ENCODE results near the gene ZIC1. TPM values are rescaled to one million over a fixed set of nuclear protein-coding genes. Genes with fewer than 3 reads are reported as not detected.

Gene ZIC1
- total RNA-seq, 1 experiment from 2014 or later: 55.7 TPM

DNA sequence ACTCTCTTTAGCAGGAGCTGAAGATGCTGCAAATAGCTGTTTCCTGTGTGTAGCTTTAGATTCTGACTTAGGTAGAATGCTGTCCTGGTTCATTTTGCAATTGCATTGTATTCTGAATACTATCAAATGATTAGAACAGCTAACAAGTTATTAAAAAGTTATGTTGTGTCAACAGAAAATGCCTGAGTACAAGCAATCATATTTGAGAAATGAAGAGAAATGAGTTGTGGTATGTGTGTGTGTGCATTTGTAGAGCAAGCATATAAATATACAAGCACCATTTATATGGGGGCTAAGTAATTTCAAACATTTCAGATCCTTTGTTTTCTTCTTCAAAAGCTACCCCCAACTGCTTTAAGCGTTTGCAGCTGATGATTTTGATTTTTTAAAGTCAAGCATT is 7.8 kb downstream of the ZIC1 start:
- H3K4me1 ChIP-seq: no peaks in the 10 kb centered on the region; the same call in 1 of the 2 replicates
- no peak overlapping the region for H3K27ac ChIP-seq
- no peaks in the 10 kb centered on the region for H3K27me3 ChIP-seq
- H3K9me3 ChIP-seq (replicated peaks): peaks cover 8% of the 10 kb centered on the region
- H3K36me3 ChIP-seq: peaks cover 52% of the 10 kb centered on the region
- DNase-seq: no peak
- no peak overlapping the region for H3K4me3 ChIP-seq

GRCh38 chr3:147417551-147418295 is 8.6 kb downstream of the ZIC1 start:
- no peaks in the 10 kb centered on the region for H3K27me3 ChIP-seq
- H3K36me3 ChIP-seq: peaks cover 45% of the 10 kb centered on the region
- H3K4me1 ChIP-seq: no peaks in the 10 kb centered on the region
- no peak overlapping the region for H3K4me3 ChIP-seq
- no peak for DNase-seq
- H3K9me3 ChIP-seq (replicated peaks): peaks cover 8% of the 10 kb centered on the region
- H3K27ac ChIP-seq: no peak overlapping the region

- H3K9me3 ChIP-seq (replicated peaks): peaks cover 8% of the 10 kb centered on the region
- H3K27ac ChIP-seq: no peak overlapping the region
- H3K4me1 ChIP-seq: no peaks in the 10 kb centered on the region
- no peak overlapping the region for H3K4me3 ChIP-seq
- peaks cover 39% of the 10 kb centered on the region for H3K36me3 ChIP-seq
- no peaks in the 10 kb centered on the region for H3K27me3 ChIP-seq
- no peak for DNase-seq
Measured at GRCh38 chr3:147418371-147418781, 9.2 kb downstream of the ZIC1 start.

DNA sequence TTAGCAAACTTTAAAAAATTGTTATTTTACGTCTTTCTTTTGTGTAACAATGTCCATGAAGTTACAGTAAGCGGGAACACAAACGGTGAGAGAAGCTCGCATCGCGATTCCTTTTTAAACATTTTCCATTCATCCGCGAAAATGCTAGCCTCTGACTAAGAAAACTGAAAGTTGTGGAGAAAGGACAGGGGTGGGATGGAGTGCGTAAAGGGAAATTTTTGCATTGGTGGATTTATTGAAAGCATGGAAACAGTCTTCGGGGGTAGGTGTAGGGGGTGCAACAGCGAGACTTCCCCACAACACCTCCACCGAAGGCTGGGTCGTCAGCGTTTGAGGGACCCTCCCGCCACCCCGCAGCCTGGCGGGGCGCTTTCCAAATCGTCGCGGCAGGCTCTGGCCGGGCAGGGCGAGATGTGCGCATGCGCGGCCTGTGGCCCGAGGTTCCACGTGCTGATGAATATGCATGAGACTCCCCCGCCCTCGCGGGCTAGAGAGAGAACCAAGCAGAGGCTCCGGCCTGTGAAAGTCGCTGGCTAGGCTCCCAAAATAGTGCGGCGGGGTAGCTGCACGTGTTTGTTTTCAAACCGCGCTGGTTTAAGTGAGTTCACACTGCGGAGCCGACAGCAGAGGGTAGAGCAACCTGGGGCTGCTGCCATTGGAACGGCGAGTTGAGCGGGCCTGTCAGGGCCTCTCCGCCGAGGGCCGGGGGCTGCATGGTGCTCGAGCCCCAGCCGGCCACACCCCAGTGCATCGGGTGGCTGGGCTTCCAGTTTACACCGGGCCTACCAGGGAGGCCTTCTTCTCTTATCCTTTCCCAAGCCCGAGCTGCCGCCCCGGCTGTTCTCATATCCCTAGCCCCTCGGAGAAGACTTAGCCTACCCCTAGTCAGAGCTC is 9.9 kb downstream of the ZIC1 start:
- Histone ChIP-seq H3K4me3 (no peak overlapping the region), H3K27ac (no peak overlapping the region), H3K36me3 (peaks cover 34% of the 10 kb centered on the region), H3K9me3 (replicated peaks) (peaks cover 8% of the 10 kb centered on the region), H3K4me1 (no peaks in the 10 kb centered on the region), H3K27me3 (no peaks in the 10 kb centered on the region)
- DNase-seq: no peak

DNA sequence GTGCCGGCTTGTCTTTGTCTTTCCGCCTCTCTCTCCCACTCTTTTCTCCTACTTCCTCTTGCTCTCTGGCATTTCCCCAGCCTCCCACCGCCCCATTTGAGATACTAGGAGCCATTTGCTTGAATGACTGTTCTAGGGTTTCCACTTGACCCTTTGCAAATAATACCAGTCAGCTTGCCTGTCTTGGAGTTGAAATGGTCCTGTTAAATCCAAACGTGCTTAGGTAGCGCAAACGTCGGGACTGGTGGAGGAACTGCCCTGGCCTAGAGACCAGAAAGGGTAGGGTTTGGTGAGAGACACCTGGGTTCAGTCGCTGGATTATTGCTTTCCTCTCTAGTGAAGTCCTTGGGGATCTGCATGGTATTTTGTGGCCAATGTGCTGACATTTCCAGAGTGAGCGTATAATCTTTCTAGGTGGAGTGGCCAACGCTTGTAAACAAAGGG is 10.6 kb downstream of the ZIC1 start:
- Histone ChIP-seq H3K27me3 (no peaks in the 10 kb centered on the region), H3K9me3 (replicated peaks) (peaks cover 8% of the 10 kb centered on the region), H3K36me3 (peaks cover 28% of the 10 kb centered on the region), H3K4me3 (no peak overlapping the region), H3K27ac (no peak overlapping the region), H3K4me1 (no peaks in the 10 kb centered on the region)
- DNase-seq: no peak

DNA sequence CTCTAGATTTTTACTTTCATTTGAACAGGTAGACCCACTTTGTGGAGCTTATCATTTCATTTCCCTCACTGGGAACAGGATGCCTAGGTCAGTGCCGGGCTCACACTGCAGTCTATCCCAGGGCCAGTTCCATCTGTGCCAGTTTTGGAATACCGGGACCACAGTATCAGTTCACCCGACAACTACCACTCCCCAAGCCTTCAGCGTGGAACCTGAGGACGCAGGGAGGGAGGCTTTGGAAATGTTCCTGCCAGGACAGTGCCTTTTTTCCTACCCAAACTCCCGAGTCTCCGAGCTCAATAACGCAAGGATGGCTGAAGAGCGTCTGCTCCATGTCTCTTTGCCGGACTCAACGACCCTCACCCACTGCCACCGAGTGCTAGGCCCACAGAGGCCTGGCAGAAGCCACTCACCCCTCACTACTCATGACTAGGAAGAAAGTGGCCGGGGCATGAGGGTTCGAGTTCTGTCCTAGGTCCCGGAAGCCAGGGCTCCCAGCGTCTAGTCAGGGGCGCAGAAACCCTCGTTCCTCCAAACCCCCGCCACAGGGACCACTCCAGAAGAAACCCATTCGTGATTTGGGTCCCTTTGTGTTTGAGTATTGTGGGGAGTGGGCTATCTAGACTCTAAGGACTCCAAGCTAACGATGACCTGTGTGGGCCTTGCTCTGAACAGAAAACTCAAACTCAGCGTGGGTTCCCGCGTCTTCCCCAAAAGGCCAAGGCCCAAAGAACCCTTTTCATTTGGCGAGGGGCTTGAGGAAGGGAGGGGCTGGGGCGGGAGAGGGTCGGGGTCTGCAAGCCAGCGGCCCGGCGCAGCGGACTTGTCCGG is 11.4 kb downstream of the ZIC1 start:
- H3K27me3 ChIP-seq: no peaks in the 10 kb centered on the region
- no peak for DNase-seq
- H3K9me3 ChIP-seq (replicated peaks): peaks cover 8% of the 10 kb centered on the region
- H3K4me1 ChIP-seq: no peaks in the 10 kb centered on the region
- no peak overlapping the region for H3K27ac ChIP-seq
- H3K36me3 ChIP-seq: peaks cover 20% of the 10 kb centered on the region
- no peak overlapping the region for H3K4me3 ChIP-seq

DNA sequence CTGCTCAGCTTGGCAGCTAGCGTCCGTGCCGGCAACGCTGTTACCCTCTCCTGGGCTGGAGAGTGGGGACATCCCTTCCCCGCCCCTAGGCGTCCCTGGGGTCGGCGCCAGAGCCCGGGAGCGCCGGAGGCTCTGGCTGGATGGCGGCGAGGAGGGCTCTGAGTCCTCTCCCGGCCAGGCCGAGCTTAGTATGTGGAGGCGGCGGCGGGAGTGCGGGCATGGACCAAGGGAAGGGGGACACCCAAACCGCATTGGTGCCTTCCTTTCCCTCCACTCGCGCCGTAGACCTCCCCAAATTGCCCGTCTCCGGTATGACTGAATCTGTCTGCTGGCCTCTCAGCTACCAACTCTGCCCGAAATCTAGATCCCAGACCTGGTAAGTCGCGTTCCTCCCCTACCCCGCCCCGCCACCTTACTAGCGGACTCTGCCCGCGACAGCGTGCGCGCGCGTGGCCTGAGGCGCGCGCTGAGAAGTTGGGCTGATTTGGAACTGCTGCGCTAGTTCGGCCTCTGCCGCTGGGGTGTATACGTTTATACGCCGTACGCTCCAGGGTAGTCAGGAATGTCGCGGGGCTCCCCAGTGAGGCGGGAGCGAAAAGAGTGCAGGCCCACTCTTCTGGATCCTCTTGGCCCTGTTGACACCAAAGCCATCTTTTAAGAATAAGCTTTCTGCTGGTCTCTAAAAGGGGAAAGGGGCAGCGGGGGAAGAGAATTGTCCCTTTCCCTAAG is 12.2 kb downstream of the ZIC1 start:
- Histone ChIP-seq H3K4me3 (no peak overlapping the region), H3K4me1 (no peaks in the 10 kb centered on the region), H3K9me3 (replicated peaks) (peaks cover 8% of the 10 kb centered on the region), H3K27ac (no peak overlapping the region), H3K36me3 (peaks cover 14% of the 10 kb centered on the region), H3K27me3 (no peaks in the 10 kb centered on the region)
- DNase-seq: no peak

DNA sequence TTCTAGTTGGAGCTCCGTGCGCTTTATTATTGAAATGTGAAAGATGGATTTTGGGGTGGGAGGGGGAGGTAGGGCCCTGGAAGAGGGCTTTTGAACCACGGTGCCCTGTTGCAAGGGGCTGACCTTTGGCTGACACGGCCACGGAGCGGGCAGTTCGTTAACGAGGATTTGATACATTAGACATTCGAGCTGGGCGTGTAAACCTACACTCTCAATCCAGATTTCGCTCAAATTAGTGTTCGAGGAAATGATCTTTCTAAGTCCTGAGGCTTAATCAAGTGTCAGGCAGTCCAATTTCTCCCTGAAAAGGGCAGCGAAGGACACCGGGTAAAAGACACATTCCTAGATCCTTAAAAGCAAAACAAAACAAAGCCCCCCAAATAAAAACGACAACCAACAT is 13.0 kb downstream of the ZIC1 start:
- no peak for DNase-seq
- no peaks in the 10 kb centered on the region for H3K27me3 ChIP-seq
- peaks cover 14% of the 10 kb centered on the region for H3K36me3 ChIP-seq
- H3K27ac ChIP-seq: no peak overlapping the region
- peaks cover 8% of the 10 kb centered on the region for H3K9me3 ChIP-seq (replicated peaks)
- no peak overlapping the region for H3K4me3 ChIP-seq
- no peaks in the 10 kb centered on the region for H3K4me1 ChIP-seq

DNA sequence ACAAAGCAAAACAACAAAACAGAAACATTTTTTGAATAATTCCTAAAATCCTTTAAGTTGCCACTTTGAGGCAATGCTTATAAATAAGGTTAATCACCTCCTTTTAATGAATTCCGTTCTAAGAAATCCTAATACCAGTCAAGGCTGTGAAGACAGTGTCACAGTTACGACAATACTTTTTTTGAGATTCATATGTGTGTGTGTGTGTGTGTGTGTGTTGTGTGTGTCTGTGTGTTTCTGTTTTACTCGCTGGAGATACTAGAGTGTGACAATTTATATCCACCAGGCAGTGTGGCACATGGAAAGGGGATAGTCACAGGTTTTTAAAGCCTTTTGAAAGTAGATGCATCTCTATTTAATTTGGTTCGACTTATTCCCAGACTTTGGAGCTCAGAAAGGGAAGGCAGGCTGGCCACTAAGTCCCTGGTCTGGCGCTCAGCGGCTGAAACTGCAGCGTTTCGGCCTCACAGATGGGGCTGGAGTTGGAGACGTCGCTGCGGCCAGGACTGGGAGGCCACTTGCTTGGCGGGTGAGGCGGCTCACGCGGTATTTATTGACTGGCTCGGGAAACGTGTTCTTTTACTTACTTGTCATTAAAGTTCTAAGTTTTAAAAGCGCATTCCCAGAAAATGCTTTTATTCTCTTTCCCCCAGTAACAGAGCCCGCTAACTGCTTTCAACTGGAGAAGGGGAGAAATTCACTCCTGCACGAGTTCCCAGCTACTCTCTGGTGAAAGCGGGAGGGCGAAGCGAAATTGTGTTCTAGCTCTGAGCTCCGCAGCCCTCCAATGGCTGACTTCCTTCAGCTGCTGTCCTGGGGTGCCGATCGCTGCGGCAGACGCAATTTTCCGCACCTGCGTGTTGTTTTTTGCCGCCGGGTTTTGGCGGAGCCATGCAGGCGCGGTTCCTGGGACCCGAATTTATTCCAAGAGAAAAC is 13.7 kb downstream of the ZIC1 start:
- Histone ChIP-seq H3K9me3 (replicated peaks) (peaks cover 8% of the 10 kb centered on the region), H3K27ac (no peak overlapping the region), H3K36me3 (peaks cover 12% of the 10 kb centered on the region), H3K4me3 (no peak overlapping the region), H3K4me1 (no peaks in the 10 kb centered on the region), H3K27me3 (no peaks in the 10 kb centered on the region)
- no peak for DNase-seq

DNA sequence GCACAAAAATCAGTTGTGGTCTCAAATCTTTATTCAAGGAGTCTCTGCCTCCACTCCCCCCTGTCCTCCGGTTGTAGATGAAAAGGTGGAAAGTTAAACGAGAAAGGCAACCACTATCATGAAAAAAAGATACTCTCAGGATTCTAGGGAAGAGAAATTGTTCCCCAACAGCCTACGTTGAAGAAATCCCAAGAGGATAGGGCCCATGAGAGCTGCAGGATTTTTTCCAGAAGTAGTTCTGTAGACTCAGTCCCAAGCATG is 14.3 kb downstream of the ZIC1 start:
- Histone ChIP-seq H3K4me1 (no peaks in the 10 kb centered on the region), H3K36me3 (peaks cover 6% of the 10 kb centered on the region), H3K27ac (no peak overlapping the region), H3K9me3 (replicated peaks) (peaks cover 3% of the 10 kb centered on the region), H3K4me3 (no peak overlapping the region), H3K27me3 (no peaks in the 10 kb centered on the region)
- no peak for DNase-seq

DNA sequence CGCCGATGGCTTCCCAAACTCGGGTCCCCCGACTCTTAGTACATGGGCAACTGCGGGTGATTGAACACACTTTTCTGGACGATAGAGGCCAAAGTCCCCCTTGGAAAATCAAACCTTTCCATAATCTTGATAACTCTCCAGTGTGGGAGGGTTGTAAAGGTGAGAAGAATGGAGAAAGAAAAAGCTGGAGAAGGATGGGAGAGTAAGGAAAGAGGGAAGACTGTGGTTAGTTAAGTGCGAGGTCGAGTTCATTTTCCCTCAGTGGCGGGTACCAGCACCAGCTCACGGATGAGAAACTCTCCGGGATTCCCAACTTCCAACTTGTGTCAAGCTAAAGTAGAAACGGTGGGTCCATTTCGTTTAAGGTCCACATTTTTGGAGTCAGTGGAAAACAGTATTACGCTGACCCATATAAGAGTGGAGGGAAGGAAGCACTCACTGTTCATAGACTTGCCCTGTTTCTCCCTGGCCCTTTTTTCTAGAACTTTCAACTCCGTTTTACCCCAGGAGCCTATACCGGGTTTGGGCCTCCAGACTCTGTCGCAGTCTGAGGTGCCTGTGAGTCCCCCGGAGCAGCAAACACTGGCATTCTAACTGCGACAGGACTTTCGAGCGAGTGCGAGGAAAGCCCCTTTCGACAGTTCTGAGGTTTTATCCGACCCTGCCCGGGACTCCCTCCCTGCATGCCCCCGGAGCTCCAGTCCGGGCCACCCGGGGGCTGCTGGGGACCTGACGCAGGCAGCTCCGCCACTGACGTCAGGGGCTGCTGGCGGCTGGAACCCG is 14.8 kb downstream of the ZIC1 start:
- Histone ChIP-seq H3K27me3 (no peaks in the 10 kb centered on the region), H3K27ac (no peak overlapping the region), H3K36me3 (peaks cover under 1% of the 10 kb centered on the region; the same call in 1 of the 2 replicates)

DNA sequence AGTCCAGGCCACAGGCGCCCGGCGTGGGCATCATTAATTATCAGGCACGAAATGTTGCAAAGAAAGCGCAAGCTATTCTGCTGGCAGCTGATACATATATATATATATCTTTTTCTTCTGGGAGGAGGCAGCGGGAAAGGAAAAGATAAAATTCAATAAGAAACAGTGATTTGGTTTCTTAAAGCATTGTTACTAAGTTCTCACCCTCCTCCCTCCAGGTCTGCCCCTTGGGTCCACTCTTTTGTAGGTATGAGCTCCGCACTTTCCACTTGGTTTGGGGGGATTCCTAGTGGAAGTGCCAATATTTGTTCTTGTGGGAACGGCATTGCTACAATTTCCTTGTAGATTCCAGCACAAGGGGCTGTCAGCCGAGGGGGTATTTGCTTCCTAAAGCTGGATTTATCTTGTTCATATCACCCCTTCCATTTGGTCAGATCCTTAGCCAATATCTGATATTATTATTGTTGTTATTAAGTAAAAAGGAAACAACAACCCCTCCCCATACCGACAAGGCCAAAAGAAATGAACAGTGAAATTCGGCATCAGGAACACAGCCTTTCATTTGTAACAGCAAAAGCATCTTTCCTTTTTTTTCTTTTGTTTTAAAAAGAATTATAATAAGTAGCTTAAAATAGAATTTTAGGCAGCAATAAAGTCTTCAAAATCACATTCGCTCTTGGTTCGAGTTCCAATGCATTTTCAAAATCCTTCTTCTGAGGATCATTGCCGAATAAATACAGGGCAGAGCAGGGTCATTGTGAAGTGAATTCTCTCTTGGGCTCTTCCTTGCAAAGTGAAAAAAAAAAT is 15.6 kb downstream of the ZIC1 start:
- H3K4me3 ChIP-seq: no peak overlapping the region
- no peaks in the 10 kb centered on the region for H3K27me3 ChIP-seq

More for the DNA sequence above, 14.8 kb downstream of the ZIC1 start:
- no peak for DNase-seq
- Histone ChIP-seq H3K4me1 (no peaks in the 10 kb centered on the region), H3K9me3 (replicated peaks) (no peaks in the 10 kb centered on the region; the same call in 1 of the 2 replicates), H3K4me3 (no peak overlapping the region)

More for the DNA sequence above, 15.6 kb downstream of the ZIC1 start:
- Histone ChIP-seq H3K4me1 (no peaks in the 10 kb centered on the region), H3K36me3 (no peaks in the 10 kb centered on the region), H3K9me3 (replicated peaks) (no peaks in the 10 kb centered on the region; the same call in 1 of the 2 replicates), H3K27ac (no peak overlapping the region)
- no peak for DNase-seq

All from SJCRH30 (cell line).